WTC11 (cell line): ENCODE results near the gene OBSCN. TPM values are rescaled to one million over a fixed set of nuclear protein-coding genes. Genes with fewer than 3 reads are reported as not detected.

Source experiments
- ATAC-seq: fragments of 200-7000 bp; cut with Tn5 transposase; 2 replicates; pipeline ENCODE4 v1.10.0; 2021; ENCODE audit warnings: mild to moderate bottlenecking, moderate library complexity
- CTCF ChIA-PET: fragments of 300-600 bp; sonication (Branson Sonifier 250); formaldehyde crosslinking; loops from one replicate; lab custom pipeline; 2021; ENCODE audit warnings: antibody characterized with exemption; lab: Charles Lee
- POLR2A ChIA-PET: fragments of 350-600 bp; sonication (Branson Sonifier 250); formaldehyde crosslinking; loops from one replicate; lab custom pipeline; 2021; ENCODE audit warnings: antibody characterized with exemption; lab: Charles Lee
- DNase-seq: peaks from one replicate; pipeline ENCODE4 v3.0.0; 2021; ENCODE audit warnings: low spot score
- H3K27ac Mint-ChIP-seq: 2 replicates; pipeline ENCODE4 v1.8.0; 2021; ENCODE audit warnings: mixed read lengths
- H3K27me3 Mint-ChIP-seq: 2 replicates; pipeline ENCODE4 v1.8.0; 2021; ENCODE audit warnings: low read depth, mild to moderate bottlenecking, moderate library complexity, mixed read lengths
- H3K36me3 Mint-ChIP-seq: 2 replicates; pipeline ENCODE4 v1.8.0; 2021; ENCODE audit warnings: mixed read lengths
- H3K4me1 Mint-ChIP-seq: 2 replicates; pipeline ENCODE4 v1.8.0; 2022; ENCODE audit warnings: mixed read lengths
- H3K4me3 Mint-ChIP-seq: 2 replicates; pipeline ENCODE4 v1.8.0; 2021; ENCODE audit warnings: mild to moderate bottlenecking, moderate library complexity, mixed read lengths
- H3K9me3 Mint-ChIP-seq: 2 replicates; pipeline ENCODE4 v1.8.0; 2021; ENCODE audit warnings: mixed read lengths
- AR ChIP-seq: fragments of 250-450 bp; sonication (Bioruptor Pico); IDR thresholded peaks from 2 replicates; pipeline ENCODE4 v1.9.0; 2021; ENCODE audit warnings: mild to moderate bottlenecking
- ATF1 ChIP-seq: sonication (generic); formaldehyde crosslinking; IDR thresholded peaks from 2 replicates; pipeline ENCODE4 v1.8.1; 2023; ENCODE audit warnings: mild to moderate bottlenecking, moderate library complexity, missing genetic modification reagents
- ESRRA ChIP-seq: sonication (generic); formaldehyde crosslinking; IDR thresholded peaks from 2 replicates; pipeline ENCODE4 v1.8.1; 2022; ENCODE audit warnings: mild to moderate bottlenecking, missing genetic modification reagents, borderline replicate concordance
- HMGA2 ChIP-seq: fragments of 250-450 bp; sonication (Bioruptor Pico); IDR thresholded peaks from 2 replicates; pipeline ENCODE4 v1.4.0; 2021; ENCODE audit warnings: mild to moderate bottlenecking, moderate library complexity
- IRF1 ChIP-seq: sonication (generic); formaldehyde crosslinking; IDR thresholded peaks from 2 replicates; pipeline ENCODE4 v1.8.0; 2023; ENCODE audit warnings: missing genetic modification reagents
- IRF2 ChIP-seq: sonication (generic); formaldehyde crosslinking; IDR thresholded peaks from 2 replicates; pipeline ENCODE4 v1.8.0; 2022; ENCODE audit warnings: low read depth, missing genetic modification reagents, borderline replicate concordance
- JAZF1 ChIP-seq: fragments of 250-450 bp; sonication (Bioruptor Pico); IDR thresholded peaks from 2 replicates; pipeline ENCODE4 v1.9.0; 2021; ENCODE audit warnings: moderate library complexity, mild to moderate bottlenecking, inconsistent platforms
- JUN ChIP-seq: sonication (generic); formaldehyde crosslinking; IDR thresholded peaks from 2 replicates; pipeline ENCODE4 v1.8.0; 2023; ENCODE audit warnings: mild to moderate bottlenecking, missing genetic modification reagents
- KAT7 ChIP-seq: sonication (generic); formaldehyde crosslinking; IDR thresholded peaks from 2 replicates; pipeline ENCODE4 v1.8.1; 2023; ENCODE audit warnings: missing genetic modification reagents, mild to moderate bottlenecking, borderline replicate concordance
- RORB ChIP-seq: fragments of 250-450 bp; sonication (Bioruptor Pico); IDR thresholded peaks from 2 replicates; pipeline ENCODE4 v1.9.0; 2021; ENCODE audit warnings: mild to moderate bottlenecking
- SMAD3 ChIP-seq: sonication (generic); formaldehyde crosslinking; IDR thresholded peaks from 2 replicates; pipeline ENCODE4 v1.8.0; 2022; ENCODE audit warnings: missing genetic modification reagents, mild to moderate bottlenecking, borderline replicate concordance
- SOX15 ChIP-seq: fragments of 250-450 bp; sonication (Bioruptor Pico); IDR thresholded peaks from 2 replicates; pipeline ENCODE4 v1.9.0; 2021; ENCODE audit warnings: mild to moderate bottlenecking
- TEAD1 ChIP-seq: sonication (generic); formaldehyde crosslinking; IDR thresholded peaks from 2 replicates; pipeline ENCODE4 v1.8.0; 2022; ENCODE audit warnings: mild to moderate bottlenecking, missing genetic modification reagents
- TP53 ChIP-seq: sonication (generic); formaldehyde crosslinking; IDR thresholded peaks from 2 replicates; pipeline ENCODE4 v1.8.1; 2023; ENCODE audit warnings: mild to moderate bottlenecking, missing genetic modification reagents
- ZNF317 ChIP-seq: sonication (generic); formaldehyde crosslinking; IDR thresholded peaks from 2 replicates; pipeline ENCODE4 v1.8.1; 2023; ENCODE audit warnings: low read depth, mild to moderate bottlenecking, moderate library complexity, missing genetic modification reagents, borderline replicate concordance
- ZNF396 ChIP-seq: fragments of 250-450 bp; sonication (Bioruptor Pico); IDR thresholded peaks from 2 replicates; pipeline ENCODE4 v1.8.0; 2021; ENCODE audit warnings: mild to moderate bottlenecking, moderate library complexity, borderline replicate concordance
- ZNF512 ChIP-seq: sonication (generic); formaldehyde crosslinking; IDR thresholded peaks from 2 replicates; pipeline ENCODE4 v1.8.1; 2022; ENCODE audit warnings: missing genetic modification reagents, borderline replicate concordance
- total RNA-seq: library from RNA; stranded (reverse); gene quantifications from 3 replicates; pipeline ENCODE4 v1.2.3, GENCODE V29; 2021
- TF ChIP-seq, protein P1 (sequence below): sonication (generic); formaldehyde crosslinking; IDR thresholded peaks from 2 replicates; pipeline ENCODE4 v1.8.1; 2022; ENCODE audit warnings: low read depth, missing genetic modification reagents, borderline replicate concordance
- TF ChIP-seq, protein P2 (sequence below): sonication (generic); formaldehyde crosslinking; IDR thresholded peaks from 2 replicates; pipeline ENCODE4 v1.8.1; 2023; ENCODE audit warnings: mild to moderate bottlenecking, missing genetic modification reagents
- TF ChIP-seq, protein P3 (sequence below): fragments of 250-450 bp; sonication (Bioruptor Pico); IDR thresholded peaks from 2 replicates; pipeline ENCODE4 v1.8.0; 2021; ENCODE audit warnings: mild to moderate bottlenecking
- TF ChIP-seq, protein P4 (sequence below): sonication (generic); formaldehyde crosslinking; IDR thresholded peaks from 2 replicates; pipeline ENCODE4 v1.8.0; 2022; ENCODE audit warnings: mild to moderate bottlenecking, missing genetic modification reagents

The OBSCN gene
- total RNA-seq, 1 experiment from 2014 or later, result 38.8 TPM

DNA sequence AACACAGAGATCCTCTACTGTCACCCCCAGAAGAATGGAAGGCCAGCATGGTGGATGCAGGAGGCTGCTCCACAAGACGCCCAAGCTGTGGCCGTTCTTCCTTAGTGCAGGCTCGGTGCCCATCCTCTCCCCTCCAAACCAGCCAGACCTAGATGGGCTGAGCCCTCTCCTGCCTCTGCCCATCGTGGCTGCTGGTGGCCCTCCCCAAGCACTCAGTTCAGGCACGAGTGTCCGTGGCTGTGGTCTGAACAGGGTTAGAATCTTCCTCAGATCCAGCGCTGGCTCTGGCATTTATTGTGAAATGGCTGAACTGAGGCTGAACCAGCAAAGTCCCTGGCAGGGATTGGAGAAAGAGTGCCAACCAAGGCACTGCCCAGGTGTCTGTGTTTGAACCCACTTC is 139.3 kb downstream of the OBSCN start (continued):
- TF ChIP-seq SOX15 (CRISPR knock-in tag) (no peak), RORB (CRISPR knock-in tag) (no peak), ZNF317 (CRISPR knock-in tag) (no peak), IRF1 (CRISPR knock-in tag) (no peak)

GRCh38 chr1:228348708-228349467 is 141.0 kb downstream of the OBSCN start:
- Mint-ChIP-seq H3K4me1 (no peaks in the 10 kb centered on the region), H3K4me3 (no peak overlapping the region), H3K27ac (no peak overlapping the region), H3K27me3 (no peaks in the 10 kb centered on the region), H3K9me3 (peaks cover 5% of the 10 kb centered on the region), H3K36me3 (peaks cover 5% of the 10 kb centered on the region)
- ChIA-PET POLR2A (no interaction called here), CTCF (no interaction called here)
- ATAC-seq (no peak), DNase-seq (no peak)
- TF ChIP-seq TEAD1 (CRISPR knock-in tag), result no peak
- TF ChIP-seq, protein P1, sequence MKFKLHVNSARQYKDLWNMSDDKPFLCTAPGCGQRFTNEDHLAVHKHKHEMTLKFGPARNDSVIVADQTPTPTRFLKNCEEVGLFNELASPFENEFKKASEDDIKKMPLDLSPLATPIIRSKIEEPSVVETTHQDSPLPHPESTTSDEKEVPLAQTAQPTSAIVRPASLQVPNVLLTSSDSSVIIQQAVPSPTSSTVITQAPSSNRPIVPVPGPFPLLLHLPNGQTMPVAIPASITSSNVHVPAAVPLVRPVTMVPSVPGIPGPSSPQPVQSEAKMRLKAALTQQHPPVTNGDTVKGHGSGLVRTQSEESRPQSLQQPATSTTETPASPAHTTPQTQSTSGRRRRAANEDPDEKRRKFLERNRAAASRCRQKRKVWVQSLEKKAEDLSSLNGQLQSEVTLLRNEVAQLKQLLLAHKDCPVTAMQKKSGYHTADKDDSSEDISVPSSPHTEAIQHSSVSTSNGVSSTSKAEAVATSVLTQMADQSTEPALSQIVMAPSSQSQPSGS (CRISPR knock-in tag), result no peak
- no peak for TF ChIP-seq HMGA2 (CRISPR knock-in tag)
- TF ChIP-seq, protein P2, sequence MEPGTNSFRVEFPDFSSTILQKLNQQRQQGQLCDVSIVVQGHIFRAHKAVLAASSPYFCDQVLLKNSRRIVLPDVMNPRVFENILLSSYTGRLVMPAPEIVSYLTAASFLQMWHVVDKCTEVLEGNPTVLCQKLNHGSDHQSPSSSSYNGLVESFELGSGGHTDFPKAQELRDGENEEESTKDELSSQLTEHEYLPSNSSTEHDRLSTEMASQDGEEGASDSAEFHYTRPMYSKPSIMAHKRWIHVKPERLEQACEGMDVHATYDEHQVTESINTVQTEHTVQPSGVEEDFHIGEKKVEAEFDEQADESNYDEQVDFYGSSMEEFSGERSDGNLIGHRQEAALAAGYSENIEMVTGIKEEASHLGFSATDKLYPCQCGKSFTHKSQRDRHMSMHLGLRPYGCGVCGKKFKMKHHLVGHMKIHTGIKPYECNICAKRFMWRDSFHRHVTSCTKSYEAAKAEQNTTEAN (CRISPR knock-in tag), result no peak
- TF ChIP-seq IRF2 (CRISPR knock-in tag), result no peak
- TF ChIP-seq, protein P3, sequence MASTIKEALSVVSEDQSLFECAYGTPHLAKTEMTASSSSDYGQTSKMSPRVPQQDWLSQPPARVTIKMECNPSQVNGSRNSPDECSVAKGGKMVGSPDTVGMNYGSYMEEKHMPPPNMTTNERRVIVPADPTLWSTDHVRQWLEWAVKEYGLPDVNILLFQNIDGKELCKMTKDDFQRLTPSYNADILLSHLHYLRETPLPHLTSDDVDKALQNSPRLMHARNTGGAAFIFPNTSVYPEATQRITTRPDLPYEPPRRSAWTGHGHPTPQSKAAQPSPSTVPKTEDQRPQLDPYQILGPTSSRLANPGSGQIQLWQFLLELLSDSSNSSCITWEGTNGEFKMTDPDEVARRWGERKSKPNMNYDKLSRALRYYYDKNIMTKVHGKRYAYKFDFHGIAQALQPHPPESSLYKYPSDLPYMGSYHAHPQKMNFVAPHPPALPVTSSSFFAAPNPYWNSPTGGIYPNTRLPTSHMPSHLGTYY, result no peak
- TF ChIP-seq ATF1 (CRISPR knock-in tag), result no peak
- no peak for TF ChIP-seq ESRRA
- no peak for TF ChIP-seq ZNF512
- no peak for TF ChIP-seq KAT7 (CRISPR knock-in tag)
- no peak for TF ChIP-seq ZNF396 (CRISPR knock-in tag)
- no peak for TF ChIP-seq JAZF1
- TF ChIP-seq, protein P4, sequence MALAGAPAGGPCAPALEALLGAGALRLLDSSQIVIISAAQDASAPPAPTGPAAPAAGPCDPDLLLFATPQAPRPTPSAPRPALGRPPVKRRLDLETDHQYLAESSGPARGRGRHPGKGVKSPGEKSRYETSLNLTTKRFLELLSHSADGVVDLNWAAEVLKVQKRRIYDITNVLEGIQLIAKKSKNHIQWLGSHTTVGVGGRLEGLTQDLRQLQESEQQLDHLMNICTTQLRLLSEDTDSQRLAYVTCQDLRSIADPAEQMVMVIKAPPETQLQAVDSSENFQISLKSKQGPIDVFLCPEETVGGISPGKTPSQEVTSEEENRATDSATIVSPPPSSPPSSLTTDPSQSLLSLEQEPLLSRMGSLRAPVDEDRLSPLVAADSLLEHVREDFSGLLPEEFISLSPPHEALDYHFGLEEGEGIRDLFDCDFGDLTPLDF, result no peak
- TF ChIP-seq AR (CRISPR knock-in tag), result no peak
- TF ChIP-seq TP53 (CRISPR knock-in tag), result no peak
- TF ChIP-seq JUN, result no peak
- TF ChIP-seq SMAD3 (CRISPR knock-in tag), result no peak
